Renal pelvis (tissue), 4 donors: ENCODE data around the gene MT1E. TPM values are rescaled to one million over a fixed set of nuclear protein-coding genes. Genes with fewer than 3 reads are reported as not detected.
A peak's percentile ranks its signal among the peaks of the same experiment; 100 is the strongest.
"Not testable (repeated sequence)": the region's sequence is repeated elsewhere in the genome, so short reads cannot be mapped to it uniquely, and the experiment has no call there.

Source experiments
- DNase-seq: peaks from one replicate; pipeline ENCODE4 v3.0.0-alpha.2; 2013
- polyA plus RNA-seq, 3 donors: library from polyadenylated mRNA; unstranded; fragments of 120-200 nt; gene quantifications; one replicate each; pipeline ENCODE4 v1.2.1, GENCODE V29; 2013; ENCODE audit not compliant: insufficient read length in 3 of 3

Gene MT1E
- polyA plus RNA-seq, 3 donors, result 18.0 to 44.4 (median 23.6) TPM

- no peak for DNase-seq
Measured at GRCh38 chr16:56641166-56641565, 15.6 kb downstream of the MT1E start.

- no peak for DNase-seq
Measured at GRCh38 chr16:56643080-56643778, 17.6 kb downstream of the MT1E start.

DNA sequence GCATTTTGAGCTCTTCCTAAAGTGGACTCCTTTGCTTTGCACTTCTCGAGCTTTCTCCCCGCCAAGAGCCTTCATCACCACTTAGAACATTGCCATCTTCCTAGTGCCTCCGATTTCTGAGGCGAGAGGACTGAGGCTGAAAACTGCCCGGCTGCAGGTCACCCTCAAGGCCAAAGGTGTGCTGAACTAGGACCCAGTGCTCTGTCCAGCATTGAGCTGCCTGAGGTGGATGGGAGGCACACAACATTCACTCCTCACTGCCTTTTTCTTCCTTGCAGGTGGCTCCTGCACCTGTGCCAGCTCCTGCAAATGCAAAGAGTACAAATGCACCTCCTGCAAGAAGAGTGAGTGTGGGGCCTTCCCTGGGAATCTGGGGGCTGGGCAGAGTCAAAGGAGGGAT, 18.3 kb downstream of the MT1E start:
- DNase-seq, result no peak

GRCh38 chr16:56645311-56645710, 19.7 kb downstream of the MT1E start:
- DNase-seq, result no peak

- DNase-seq, result no peak
Measured at GRCh38 chr16:56645838-56646237, 20.3 kb downstream of the MT1E start.

DNA sequence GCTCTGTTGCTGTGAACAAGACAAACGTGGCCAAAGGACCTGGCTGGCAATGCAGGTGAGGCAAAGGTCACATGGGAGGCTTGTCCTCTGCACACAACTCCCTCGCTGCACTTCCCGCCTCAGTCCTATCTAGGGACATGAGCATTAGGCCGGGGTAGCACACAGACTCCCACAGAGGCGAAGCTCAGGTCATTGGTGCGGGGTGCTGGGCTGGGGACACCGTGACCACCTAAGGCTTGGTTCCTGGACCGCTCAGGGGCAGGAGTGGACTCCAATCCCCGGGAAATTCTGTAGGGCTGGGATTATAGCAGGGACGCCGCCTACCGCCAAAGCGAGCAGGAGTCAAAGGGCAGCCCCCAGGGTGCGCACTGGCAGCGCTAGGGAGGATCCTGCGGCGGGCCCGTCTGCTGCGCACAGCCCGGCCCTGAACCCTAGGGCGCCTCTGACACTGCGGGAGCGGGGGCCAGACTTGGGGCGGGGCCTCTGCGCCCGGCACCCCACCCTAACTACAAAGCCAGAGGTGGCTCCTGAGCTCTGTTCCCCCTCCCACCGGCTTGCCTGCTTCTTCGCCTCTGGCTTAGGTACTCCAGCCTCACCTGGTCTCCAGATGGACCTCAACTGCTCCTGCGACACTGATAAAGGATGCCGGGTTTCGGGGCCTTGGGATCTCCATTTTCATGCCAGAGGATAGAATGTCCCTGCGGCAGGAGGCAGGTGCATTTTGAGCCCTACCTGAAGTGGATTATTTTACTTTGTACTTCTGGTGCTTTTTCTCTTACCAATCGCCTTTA, 22.3 kb downstream of the MT1E start:
- DNase-seq, result no peak

DNA sequence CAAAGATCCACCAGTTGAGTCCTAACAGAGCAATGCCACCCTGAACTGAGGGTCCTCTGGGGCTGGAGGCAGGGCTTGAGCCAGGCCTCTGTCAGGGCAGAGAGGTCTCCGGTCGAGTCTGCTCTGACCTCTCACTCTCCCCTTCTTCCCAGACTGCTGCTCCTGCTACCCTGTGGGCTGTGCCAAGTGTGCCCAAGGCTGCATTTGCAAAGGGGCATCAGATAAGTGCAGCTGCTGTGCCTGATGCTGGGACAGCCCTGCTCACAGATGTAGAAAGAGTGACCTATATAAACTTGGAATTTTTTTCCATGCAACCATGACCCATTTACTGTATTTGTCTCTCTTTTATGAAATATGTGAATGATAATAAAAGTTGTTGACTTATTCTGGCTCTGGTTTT, 23.7 kb downstream of the MT1E start:
- no peak for DNase-seq

DNA sequence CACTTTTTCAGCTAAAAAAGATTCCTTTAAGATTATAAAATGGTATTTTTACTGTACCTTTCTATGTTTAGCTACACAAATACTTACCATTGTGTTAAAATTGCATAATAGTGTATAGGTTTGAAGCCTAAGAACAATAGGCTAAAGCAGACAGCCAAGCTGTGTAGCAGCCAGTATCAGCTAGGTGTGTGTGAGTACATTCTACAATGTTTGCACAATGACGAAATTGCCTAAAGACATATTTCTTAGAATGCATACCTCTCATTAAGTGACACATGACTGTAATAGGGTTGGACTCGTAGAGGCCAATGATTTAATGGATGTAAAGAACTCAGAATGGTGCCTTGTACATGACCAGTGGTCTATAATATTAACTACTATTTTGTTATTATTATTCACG, 24.2 kb downstream of the MT1E start:
- DNase-seq, result no peak

DNA sequence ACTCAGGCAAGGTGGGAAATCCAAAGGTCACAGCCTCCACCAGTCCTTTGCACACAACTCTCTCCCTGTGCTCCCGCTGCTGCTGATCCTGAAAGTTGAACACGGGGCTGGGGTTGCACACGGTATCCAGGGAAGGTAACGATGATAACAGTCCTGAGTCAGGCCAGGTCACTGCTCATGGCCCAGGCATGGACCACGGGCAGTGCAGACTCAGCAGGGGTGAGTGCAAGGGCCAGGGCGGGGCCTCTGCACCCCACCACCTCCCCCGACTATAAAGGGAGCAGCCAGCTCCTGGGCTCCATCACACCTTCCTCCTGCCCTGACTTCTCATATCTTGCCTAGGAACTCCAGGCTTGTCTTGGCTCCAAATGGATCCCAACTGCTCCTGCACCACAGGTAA, 26.0 kb downstream of the MT1E start, which contains the start of gene MT1B:
TSS of gene MT1B (plus strand) at position 301 of the 400 bp plus-strand sequence. CDS start at position 369, 68 bp downstream.
- no peak for DNase-seq

GRCh38 chr16:56652600-56652999, 27.0 kb downstream of the MT1E start:
- no peak for DNase-seq

GRCh38 chr16:56653218-56653617, 27.6 kb downstream of the MT1E start:
- DNase-seq, result no peak

DNA sequence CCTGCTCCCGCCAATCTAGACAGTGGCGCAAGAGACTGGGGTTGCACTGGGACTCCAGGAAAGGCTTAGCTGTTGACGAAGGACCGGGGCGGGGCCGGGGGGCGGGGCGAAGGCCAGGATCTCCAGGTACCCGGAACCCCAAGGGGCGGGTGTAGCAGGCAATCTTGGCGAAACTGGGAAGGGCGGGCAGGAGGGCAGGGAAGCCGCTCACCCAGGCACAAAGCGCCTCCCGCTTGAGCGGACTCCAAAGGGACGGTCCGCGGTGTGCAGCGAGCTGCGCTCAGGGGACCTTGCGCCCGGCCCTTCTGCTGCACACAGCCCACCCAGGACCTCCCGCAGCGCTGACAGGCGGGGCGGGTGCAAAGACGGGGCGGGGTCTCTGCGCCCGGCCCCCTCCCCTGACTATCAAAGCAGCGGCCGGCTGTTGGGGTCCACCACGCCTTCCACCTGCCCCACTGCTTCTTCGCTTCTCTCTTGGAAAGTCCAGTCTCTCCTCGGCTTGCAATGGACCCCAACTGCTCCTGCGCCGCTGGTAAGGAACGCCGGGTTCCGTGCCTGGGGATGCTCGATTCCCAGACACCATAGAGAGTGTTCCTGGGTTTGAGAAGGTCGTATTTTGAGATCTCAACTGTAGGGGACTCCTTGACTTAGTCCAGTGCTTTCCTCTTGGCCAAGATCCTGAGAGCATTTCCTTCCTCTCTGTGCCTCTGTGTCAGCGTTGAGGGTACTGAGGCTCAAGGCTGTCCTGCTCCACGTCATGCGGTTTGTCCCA, 32.2 kb downstream of the MT1E start, which contains the start of gene MT1F:
TSS of gene MT1F (plus strand) at position 405 of the 772 bp plus-strand sequence. CDS start at position 505, 100 bp downstream.
- DNase-seq, result peak; percentile 71

DNA sequence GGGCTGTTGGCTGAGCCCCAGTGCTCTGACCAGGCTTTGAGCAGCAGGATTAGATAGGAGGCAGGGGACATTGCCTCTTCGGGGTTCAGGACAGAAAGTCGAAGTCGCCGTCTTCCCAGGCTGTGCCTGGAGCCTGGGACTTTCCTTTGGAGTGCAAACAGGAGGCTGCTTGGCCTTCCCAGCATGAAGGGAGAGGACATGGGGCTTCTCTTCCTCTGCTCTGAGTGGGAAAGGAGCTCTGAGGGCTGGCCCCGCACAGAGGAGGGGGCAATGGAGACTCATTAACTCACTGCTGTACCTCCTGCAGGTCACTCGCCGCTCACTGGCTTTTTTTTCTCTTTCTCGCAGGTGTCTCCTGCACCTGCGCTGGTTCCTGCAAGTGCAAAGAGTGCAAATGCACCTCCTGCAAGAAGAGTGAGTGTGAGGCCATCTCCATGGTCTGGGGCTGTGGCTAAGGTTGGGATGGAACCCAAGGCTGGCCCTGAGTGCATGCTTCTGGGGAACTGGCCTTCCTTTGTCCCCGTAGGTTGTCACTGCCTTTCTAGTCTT, 32.8 kb downstream of the MT1E start:
- DNase-seq, result no peak

DNA sequence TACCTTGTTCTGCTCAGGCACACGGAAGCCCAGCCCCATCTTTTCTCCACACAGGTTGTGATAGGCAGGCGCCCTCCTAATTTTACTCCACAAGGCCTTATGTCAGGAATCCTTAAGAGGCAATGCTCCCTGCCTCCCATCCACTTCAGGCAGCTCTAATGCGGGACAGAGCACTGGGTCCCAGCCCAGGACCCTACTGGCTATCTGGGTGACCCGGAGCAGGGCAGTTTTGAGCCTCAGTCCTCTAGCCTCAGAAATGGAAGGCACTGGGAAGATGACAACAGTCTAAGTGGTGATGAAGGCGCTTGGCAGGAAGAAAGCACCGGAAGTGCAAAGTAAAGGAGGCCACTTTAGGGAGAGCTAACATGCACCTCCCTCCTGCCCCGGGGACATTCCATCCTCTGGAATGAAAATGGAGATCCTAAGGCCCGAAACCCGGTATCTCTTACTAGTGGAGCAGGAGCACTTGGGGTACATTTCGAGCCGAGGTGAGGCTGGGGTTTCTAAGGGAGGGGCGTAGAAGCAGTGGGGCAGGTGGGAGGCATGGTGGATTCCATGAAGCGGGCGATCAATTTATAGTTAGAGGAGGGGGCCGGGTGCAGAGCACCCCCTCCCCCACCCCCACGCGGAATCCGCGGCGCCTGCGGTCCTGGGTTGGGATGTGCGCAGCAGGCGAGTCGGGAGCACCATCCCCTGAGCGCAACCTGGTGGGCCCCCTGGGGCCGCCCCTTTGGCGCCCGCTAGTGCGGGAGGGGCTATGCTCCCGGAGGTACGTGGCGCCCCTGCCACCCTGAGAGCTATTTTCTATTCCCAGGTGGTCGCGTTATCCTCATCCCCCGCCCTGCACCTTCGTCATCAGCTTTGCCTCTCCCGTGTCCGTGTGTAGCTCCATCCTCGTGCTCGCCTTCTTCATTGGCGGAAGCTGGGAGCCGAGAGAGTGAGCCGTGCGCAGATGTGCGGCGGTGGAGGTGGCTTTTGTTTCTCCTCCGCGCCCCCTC, 37.1 kb downstream of the MT1E start:
- no peak for DNase-seq

DNA sequence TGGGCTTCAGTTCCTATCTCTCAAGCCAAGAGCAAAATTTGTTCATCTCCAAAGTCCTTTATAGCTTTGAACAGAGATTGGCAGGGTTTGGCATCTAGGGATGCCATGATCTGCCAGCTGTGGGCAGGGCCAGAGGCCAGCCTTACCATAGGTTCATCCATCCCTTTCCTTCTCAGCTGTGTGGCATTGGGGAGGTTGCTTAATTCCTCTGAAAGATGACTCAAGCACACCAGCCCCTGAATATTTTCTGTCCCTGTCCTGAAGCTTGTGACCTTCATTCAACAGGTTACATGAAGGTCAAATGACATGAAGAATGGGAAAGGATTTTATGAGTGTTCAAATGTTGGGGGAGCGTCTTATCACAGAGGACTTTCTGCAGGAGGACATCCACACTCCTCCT, 38.9 kb downstream of the MT1E start:
- no peak for DNase-seq

- DNase-seq, result not testable (repeated sequence)
Measured at GRCh38 chr16:56665286-56666261, 40.0 kb downstream of the MT1E start.

DNA sequence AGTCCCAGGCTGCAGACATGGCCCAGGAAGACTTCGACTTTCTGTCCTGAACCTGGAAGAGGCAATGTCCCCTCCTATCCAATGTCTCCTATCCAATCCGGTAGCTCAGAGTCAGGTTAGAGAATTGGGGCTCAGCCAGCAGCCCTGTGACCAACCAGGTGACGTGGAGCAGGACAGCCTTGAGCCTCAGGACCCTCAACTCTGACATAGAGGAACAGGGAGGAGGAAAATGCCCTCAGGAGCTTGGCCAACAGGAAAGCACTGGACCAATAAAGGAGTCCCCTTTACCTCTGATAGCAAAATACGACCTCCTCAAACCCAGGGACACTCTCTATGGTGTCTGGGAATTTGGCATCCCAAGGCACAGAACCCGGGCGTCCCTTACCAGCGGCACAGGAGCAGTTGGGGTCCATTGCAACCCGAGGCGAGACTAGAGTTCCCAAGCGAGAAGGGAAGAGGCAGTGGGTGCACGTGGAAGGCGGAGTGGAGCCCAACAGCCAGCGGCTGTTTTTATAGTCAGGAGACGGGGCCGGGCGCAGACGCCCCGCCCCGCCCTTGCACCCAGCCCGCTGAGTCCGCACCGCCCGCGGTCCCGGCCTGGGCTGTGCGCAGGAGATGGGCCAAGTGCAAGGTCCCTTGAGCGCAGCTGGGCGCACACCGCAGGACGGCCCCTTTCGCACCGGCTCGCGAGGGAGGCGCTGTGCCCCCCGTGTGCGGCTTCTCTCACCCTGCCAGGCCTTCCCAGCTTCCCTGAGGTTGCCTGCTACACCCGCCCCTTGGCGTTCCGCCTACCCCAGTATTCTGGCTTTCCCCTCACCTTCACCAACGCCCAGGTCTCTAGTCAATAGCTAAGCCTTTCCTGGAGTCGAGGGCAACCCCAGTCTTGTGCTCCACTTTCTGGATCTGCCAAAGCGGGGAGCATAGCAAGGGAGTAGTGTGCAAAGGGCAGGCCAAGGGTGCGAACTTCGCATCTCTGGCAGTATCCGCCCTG, 42.3 kb downstream of the MT1E start, which contains the start of gene MT1G:
TSS of gene MT1G (minus strand) at position 485 of the 991 bp plus-strand sequence. CDS start at position 413, 72 bp downstream.
- no peak for DNase-seq
